ENCODE measurements around the gene SUDS3.

SUDS3 gene

DNA sequence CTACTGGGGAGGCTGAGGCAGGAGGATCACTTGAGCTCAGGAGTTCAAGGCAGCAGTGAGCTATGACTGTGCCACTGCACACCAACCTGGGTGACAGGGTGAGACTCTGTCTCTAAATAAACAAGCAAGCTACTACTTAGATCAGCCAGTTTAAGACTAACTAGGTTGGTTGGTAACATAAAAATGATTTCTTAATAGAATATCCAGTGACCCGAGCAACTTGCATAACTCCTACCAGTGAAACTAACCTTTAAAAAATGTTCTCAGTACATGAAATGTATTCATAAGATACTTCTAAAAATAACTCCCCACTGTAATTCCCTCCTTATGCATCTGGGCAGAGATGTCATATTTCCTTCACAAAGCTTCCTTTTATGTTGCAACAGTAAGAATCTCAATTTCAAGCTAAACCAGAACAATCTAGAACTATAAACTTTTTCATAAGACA is 19.5 kb upstream of the SUDS3 start:
- DNase-seq: no peak

DNA sequence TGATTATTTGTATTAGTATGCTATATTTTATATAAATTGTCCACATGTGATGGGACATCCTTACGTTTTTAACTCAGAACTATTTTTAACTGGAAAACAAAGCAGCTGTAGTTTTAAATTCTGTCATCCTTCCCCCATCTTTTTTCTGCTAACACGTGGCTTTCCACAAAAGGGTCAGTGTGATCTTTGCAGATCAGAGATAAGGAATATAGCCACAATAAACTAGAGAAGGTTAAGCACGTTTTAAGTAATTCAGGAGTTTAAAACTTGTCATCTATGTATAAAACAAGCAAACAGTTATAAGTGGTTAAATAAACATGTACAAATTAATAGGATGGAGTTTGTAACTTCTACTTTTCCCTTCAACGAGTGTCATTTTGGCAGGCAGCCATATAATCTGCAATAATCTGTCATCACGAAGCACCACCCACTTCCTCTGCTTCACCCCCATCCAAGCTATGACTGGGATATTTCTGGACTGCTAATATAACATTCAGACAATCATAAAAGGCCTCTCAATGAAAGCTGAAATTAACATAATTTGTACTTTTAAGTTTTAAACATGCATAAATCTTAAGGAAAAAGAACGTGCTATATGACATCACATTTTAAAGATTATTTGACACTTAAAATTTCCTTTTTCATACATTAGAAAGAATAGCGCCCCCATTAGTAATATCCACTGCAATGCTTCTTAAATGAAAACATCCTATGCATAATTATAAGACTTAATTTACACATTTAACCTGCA is 18.9 kb upstream of the SUDS3 start:
- peak in 4 of 58 donors; percentile 3 to 64 (median 32) for DNase-seq

DNA sequence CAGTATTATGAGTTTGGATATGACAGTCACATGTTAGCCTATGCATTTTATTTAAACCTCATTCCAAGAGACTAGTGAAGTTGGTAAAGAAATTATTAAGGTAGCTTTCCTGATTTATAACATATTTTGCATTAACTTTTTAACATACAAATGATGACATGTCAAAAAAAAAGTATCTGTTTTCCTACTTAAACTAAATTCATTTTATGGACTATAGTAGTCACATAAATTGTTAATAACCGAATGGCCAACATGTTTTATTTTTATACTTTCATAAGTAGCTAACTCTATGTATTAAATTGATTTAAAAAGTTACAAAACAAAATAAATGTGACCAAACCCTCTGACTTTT is 18.4 kb upstream of the SUDS3 start:
- no peak for DNase-seq

GRCh38 chr12:118358612-118359540 is 17.5 kb upstream of the SUDS3 start:
- no peak for DNase-seq

DNA sequence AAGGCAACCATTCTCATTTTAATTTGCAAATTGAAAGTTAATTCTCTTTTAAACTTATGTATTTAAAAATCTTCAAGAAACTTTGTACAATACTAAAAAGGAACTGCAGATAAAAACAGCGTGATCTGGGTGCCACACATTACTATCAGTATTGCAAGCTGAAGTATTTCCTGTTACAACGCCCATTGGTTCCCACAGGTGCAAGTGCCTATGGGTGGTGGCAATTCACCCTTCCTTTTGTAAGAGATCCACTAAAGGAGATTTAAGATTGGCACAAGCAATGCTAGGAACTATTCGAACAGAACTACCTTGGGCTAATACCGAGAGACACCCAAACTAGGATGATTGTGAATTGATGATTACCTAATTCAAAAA is 16.8 kb upstream of the SUDS3 start:
- no peak for DNase-seq

DNA sequence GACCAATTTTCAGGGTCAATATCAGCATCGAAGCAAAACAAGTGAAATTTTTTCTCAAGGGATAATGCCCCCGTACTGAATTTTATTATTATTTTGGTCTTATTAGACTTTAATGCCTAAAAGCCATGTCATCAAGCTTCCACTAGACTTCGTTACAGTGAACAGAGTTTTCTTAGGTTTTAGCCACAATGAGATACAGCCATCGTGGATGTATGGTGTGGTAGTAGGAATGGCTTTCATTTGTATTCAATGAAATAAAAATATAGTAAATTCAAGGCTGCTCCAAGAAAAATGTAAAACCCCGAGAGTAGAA is 15.3 kb upstream of the SUDS3 start:
- DNase-seq: no peak

DNA sequence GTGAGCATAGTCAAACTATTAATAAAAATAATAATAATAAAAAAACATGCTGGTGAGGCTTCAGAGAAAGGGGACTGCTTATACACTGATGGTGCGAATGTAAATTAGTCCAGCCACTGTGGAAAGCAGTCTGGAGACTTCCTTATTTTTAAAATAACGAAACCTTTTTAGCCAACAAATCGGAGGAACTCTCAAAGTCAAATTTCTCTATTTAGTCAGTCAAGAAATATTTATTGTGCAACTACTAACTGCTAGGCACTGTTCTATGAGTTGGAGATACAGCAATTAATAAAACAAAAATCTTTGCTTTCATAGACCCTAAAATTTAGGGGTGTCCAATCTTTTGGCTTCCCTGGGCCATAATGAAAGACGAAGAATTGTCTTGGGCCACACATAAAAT is 14.5 kb upstream of the SUDS3 start:
- no peak for DNase-seq

GRCh38 chr12:118368821-118369220 is 7.5 kb upstream of the SUDS3 start:
- DNase-seq: no peak

DNA sequence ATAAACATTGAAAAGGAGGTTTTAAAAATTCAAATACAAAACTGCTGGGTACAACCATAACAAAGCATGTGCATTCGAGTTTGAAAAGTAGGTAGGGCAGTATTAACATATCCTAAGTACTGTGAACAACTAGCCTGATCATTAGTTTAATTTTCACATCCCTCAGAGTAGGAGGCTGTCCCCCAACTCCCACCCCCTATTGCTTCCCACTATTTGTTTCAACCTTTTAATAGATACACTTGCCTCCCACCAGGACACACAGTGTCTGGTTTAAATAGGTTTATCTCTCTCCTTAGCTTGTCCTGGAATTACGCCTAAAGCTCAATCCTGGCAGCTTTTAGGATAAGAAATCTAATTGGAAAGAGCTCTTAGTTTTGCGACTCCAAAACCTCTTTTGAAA is 5.8 kb upstream of the SUDS3 start:
- DNase-seq: no peak

GRCh38 chr12:118371321-118372282 is 4.8 kb upstream of the SUDS3 start:
- DNase-seq: peak in 12 of 58 donors; percentile 1 to 51 (median 12)

GRCh38 chr12:118372541-118373495 is 3.5 kb upstream of the SUDS3 start, which contains the start of gene TAOK3:
TAOK3 (minus strand) TSS chr12:118372907; CDS start chr12:118255567, 117,340 bp downstream.
- DNase-seq: peak; percentile 71 to 99 (median 98)

DNA sequence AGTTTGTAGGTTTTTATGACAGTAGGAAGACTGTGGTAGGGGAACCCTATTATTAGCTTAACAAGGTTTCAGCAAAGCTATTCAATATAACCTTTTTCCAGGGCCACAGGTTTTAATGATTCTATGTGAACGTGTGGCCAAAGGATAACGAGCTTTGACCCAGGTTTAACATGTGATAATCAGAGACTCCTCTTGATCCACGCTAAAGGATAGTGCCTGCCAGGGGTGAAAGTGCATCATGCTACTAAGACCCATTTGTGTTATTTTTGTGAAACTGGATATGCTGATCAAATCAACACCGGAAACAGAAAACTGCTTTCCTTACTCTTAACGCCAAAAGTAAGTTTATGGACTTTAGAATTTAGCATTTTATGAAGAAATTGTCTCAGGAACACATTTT is 2.7 kb upstream of the SUDS3 start:
- no peak for DNase-seq

DNA sequence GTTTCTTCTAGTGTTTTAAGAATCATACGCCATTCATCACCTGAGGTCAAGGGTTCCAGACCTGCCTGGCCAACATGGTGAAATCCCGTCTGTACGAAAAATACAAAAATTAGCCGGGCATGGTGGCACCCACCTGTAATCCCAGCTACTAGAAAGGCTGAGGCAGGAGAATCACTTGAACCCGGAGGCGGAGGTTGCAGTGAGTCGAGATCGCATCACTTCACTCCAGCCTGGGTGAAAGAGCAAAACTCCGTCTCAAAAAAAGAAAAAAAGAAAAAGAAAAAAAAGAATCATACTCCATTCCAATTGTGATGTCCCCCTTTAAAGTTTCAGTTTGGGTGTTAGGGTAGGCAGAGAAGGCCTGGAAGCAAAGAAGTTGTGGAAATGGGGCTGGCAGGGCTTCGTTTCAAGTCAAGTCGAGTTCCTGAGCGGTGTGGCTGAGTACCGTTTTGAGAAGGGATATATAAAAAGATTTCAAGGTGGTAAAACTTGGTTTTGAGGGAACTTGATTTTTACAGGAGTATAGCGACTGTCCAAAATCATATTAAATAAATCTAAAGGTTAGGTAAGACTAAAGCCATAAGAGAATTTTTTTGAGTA is 2.1 kb upstream of the SUDS3 start:
- no peak for DNase-seq

GRCh38 chr12:118374909-118375308 is 1.4 kb upstream of the SUDS3 start:
- DNase-seq: no peak

DNA sequence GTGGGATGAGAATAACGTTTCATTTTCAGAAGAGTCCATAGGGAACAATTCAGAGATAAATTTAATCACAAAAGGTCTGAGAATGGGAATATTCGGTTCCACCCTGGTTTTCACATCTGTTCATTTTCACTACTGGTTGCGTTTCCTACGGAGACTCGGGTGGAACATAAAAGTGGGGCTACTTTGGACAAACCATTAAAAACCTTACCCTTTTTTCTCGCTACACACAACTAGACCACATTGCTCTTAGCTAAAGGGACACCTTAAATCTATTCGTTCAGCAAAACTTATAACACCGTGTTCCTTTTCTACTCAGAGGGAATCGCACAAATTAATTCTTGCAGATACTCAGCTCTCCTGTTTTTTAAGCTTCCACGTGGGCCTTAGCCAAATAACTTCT is 1.0 kb upstream of the SUDS3 start:
- peak in 2 of 58 donors; percentile 5 to 23 for DNase-seq

DNA sequence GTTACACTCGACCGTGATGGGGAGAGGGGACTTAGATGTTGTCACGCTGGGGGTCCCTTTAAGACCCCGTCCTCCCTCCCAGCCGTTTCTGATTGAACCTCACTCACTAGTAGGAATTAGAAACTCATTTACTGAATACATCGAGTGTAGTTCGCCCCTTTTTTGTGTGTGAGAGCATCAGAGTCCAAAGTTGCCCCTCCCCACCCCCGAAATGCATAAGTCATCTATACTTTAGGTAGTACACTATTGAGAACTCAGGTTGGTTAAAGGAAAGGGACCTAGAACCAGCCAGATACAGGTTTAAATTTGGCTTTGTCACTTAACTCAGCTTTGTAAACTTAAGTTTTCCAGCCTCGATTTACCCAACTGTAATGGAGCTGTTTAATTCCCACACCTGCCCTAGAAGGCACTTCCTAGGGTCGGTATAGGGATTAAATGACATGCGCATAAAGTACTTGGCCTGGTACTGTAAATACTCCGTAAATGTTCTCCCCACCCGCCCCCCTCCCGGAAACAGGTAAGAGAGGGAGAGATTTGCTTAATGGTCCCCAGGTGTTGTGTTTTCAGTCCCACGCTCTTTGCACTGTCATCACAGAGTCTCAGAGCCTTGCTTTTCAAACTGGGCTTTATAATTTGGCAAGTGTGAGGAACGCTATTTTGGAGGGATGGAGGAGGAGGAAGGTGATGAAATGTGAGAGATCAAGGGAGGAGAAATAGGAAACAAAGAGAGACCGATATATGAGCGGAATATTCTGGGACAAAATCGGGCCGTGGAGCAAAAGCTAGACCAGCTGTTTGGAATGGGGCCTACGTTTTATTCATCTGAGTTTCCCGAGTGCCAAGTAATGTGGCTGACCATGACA is 897 bp downstream of the SUDS3 start:
- no peak for DNase-seq

DNA sequence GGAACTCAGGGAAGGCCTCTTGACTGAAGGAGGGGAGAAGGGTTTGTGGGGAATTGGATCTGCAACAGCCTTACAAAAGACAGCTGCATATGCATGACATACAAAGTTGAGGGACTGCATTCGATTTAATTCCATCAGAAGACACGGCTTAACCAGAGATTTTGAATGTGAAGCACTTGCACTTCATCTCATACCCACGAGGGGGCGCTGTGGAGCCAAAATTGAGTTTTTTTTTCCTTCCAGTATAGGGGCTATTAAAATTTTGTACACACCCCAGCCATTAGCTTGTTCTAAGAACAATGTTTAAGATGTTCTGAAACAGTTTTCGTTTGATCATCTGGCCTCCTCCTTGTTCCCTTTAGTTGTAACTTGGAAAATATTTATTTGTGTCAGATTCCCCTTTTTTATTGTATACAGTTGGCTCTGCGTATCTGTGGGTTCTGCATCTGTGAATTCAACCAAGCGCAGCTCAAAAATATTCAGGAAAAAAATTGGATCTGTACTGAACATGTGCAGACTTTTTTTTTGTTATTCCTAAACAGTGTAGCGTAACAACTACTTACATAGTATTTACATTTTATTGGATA is 1.6 kb downstream of the SUDS3 start:
- DNase-seq: peak in 49 of 58 donors; percentile 10 to 84 (median 47)

- DNase-seq: peak in 1 of 58 donors; percentile 4
Measured at GRCh38 chr12:118391424-118391823, 15.1 kb downstream of the SUDS3 start.

Data from anterior cingulate cortex (tissue), 58 donors.